Right lobe of liver (tissue), 4 donors: ENCODE results near the gene OGFOD3.

Source experiments
- CTCF ChIP-seq, 4 donors: fragments of 200-600 bp in 3 of 4; fragments of 450-650 bp in 1 of 4; IDR thresholded peaks; one replicate each; pipeline versions ENCODE4 v1.5.1 to v1.8.0; 2016 to 2022; ENCODE audit warnings: antibody characterized with exemption in 4 of 4, mild to moderate bottlenecking in 2 of 4
- POLR2A ChIP-seq: fragments of 450-650 bp; IDR thresholded peaks from one replicate; pipeline ENCODE4 v1.6.1; 2017; ENCODE audit warnings: antibody characterized with exemption, mild to moderate bottlenecking
- donor health status: DM: no; HTN: no; CAD: no.
- donor health status: DM: no; HTN: no; CAD: no.
- donor health status: DM: no; HTN: yes; CAD: no.

- TF ChIP-seq CTCF (IDR thresholded peaks at IDR 0.05) (no peak), POLR2A (no peak)
Observed at GRCh38 chr17:82378741-82379021, 39.7 kb downstream of the OGFOD3 start.
